Effector CD8-positive, alpha-beta T cell (primary cell): ENCODE data around the gene SPTSSA.
"Not testable (repeated sequence)": the region's sequence is repeated elsewhere in the genome, so short reads cannot be mapped to it uniquely, and the experiment has no call there.

Source experiments
- DNase-seq: peaks from one replicate; lab custom pipeline; 2025; lab: John Stamatoyannopoulos, UW

SPTSSA gene

DNA sequence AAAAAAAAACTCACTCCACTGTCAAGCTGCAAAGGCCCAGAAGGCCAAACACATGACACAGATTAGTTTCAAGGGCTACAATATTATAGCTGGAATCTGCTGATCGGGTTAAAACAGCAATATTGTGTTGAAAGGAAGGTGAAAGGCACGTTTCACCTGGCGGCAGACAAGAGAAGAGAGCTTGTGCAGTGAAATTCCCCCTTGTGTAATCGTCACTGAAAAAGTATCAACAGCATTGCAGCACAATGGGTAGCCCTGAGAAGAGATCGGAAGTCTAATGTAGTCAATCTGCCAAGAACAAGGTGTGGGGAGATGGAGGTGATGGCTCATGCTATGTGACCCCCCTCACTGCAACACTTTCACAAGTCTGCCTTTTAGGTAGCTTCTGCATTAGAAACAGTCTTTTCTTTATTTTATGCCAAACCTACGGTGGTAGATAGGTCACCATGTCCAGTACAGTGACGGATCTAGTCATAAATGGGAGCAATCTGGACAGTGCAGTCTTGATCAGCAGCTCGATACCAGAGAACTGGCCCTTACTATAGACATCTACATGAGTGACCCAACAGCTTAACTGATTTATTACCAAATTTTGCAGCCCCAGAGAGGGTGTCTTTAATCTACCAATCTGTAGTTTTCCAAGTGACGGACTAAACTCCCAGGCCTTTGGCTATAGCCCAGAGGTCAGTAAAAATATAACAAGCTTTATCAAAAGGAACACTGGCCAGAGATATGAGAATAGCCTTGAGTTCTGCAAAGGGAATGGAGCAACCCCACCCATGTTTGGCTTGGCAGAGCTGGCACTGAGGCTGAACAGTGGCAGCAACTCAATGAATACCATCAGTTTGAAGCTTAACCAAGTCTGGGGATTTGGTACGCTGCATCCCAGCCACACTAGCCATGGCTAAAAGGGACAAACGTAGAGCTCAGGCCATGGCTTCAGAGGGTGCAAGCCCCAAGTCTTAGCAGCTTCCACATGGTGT is 35.4 kb downstream of the SPTSSA start:
- no peak for DNase-seq

DNA sequence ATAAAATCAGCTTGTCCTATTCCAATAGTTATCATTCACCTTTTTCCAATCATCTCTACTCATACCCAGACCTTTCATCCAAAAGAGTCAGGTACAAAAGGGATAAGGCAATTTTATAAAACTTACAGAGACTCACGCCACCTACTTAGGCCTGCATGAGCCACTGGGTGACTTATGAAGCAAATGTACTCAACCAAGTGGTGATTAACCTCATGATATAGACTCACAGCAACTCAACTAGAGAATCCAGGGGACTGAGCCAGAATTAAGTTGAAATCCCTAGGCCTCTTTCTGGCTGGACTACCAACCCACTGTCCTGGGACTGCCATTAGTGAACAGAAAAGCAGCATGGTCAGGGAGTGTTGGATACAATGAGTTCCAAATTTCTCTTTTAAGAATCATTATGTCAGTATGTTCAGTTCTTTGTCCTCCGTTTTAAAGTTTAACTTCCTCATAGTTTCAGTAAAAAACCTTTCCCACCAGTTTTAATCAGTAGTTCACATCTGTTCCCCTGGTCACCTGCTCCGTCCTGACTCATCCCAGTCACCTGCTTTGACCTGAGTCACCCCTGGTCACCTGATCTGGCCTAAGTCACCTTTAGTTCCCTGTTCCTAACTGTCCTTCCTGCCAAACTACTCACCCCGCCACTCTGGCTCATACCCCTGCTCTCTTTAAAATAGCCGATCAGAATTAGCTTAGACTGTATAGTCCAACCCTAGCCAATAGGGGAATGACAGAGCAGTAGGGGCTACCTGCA is 36.8 kb downstream of the SPTSSA start:
- no peak for DNase-seq

DNA sequence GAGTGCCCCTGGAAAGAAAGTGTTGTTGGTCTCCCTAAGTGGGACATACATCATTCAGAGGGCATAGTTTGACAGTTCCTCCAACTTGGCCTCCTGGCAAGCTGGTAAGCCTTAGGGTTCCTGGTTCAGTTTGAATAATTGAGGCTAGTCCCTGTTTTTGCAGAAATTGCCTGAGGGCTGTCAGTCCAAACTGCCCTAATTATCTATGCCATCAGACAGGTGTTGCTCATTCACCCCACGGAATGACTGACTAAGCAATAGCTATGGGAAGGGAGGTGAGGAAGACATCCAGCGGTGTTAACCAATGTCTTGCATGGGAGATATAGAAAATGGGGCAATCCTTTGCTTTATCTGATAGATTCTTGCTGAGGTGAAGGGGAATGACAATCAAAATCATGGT is 37.6 kb downstream of the SPTSSA start:
- no peak for DNase-seq

DNA sequence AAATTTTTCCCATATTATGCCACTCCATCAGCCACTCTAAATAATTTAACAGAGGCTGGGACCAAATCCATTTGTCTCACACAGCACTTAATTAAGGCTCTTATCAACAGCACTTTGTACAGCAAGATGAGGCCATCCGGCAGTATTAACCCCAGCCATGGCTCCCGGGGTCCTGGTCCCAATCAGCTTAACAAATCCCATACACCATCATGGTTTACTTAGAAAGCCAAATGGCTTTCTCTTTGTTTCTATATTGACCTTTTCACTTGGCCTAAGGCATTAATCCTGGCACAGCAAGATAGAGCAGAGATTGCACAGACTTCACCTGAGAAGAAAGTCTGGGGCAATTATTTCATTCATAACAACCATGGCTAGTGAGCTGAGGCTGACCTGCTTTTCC is 38.6 kb downstream of the SPTSSA start:
- no peak for DNase-seq

DNA sequence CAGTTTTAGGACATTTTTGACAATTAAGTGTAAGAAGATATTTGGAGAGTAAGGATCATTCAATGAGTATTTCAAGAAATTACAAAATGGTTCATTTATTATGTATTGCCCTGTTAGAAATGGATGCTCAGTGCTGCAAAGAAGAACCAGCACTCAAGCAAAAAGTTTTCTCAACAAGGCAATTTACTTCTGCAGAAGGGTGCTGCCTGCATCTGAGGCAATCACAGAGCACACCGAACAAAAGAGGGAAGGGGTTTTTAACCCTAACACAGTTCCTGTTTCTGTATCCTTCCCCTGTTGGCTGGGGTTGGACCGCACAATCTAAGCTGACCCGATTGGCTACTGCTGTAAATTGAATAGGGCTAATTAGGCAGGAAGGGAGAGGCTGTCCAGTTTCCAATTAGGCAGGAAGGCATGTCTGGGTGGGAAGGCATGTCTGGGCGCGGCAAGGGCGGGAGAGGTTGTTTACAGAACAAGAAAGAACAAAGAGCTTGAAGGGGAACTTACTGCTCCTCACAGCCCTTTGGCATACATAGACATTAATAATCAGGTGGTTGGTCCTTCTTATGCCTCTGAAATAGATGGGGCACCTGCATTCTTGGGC is 41.4 kb downstream of the SPTSSA start:
- DNase-seq, result no peak

DNA sequence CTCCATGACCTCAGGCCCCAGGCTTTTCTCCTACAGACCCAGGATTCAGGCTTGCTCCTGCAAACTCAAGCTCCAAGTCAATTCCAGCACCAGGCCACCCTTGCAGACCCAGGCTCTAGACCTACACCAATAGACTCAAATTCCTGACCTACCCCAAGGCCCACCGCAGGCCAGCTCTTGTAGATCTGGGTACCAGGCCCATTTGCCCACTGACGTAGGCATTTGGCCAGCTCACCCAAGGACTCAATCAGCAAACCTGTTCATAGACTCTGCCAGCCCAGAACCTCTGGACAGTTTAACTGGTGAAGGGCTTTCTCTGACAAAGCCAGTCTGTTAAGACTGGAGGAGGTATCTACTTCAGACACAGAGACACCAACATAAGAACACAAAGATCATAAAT is 52.3 kb downstream of the SPTSSA start:
- DNase-seq, result no peak

DNA sequence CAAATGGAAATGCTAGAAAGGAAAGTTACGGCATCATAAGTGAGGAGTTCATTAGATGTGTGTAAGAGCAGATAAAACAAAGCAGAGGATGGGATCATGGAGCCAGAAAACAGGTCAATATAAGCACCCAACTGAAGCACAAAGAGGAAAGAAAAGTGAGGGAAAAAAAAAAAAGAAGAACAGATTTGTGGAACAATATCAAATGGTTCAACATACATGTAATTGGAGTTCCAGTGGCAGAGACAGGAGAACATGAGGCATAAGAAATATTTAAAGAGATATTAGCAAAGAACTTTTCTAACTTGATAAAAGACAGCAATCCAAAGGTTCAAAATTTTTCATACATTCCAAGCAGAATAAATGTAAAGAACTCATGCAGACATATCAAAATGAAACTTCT is 54.1 kb downstream of the SPTSSA start:
- no peak for DNase-seq

DNA sequence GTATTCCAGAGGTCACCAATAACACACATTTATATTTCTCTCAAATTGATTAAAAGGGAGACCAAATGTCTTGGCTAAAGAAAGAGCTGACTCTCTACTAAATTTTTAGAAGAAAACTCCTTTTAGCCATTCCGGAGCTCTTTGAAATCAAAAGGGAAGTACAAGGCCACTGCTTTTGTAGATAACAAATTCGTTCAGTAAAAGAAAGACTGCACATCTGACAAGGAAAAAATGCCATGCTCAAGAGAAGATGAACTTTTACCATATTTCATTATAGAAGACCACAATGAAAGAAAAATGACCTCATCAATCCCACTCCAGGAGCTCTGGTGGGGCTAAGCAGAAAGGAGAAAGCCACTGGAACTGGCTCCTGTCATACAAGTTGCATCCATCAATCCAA is 57.6 kb downstream of the SPTSSA start:
- no peak for DNase-seq

DNA sequence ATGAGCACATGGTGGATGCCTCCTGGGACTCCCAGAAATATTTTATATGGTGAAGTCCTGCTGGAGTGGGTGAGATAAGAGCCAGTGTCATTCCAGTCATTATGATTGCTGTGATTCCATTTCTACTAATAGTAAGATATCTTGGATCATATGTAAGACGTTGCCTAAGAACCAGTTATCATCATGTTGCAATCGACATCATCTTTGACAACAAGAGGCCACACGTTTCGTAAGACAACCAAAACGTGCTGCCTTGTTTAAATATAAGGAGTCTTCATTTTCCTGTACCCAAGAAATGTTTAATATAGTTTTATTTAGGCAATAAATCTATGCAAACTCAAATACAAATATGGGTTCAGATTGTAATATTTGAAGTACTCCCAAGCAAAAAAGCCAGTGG is 58.4 kb downstream of the SPTSSA start:
- no peak for DNase-seq

DNA sequence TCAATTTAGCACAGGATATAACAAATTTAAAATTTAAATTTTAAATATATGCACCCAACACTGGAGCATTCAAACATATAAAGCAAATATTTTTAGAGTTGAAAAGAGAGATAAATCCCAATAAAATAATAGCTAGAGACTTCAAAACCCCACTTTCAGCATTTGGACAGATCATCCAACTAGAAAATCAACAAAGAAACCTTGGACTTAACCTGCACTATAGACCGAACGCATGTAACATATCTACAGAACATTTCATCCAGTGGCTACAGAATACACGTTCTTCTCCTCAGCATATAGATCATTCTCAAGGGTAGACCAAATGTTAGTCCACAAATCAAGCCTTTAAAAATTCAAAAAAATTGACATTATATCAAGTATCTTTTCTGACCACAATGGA is 64.0 kb downstream of the SPTSSA start:
- no peak for DNase-seq

DNA sequence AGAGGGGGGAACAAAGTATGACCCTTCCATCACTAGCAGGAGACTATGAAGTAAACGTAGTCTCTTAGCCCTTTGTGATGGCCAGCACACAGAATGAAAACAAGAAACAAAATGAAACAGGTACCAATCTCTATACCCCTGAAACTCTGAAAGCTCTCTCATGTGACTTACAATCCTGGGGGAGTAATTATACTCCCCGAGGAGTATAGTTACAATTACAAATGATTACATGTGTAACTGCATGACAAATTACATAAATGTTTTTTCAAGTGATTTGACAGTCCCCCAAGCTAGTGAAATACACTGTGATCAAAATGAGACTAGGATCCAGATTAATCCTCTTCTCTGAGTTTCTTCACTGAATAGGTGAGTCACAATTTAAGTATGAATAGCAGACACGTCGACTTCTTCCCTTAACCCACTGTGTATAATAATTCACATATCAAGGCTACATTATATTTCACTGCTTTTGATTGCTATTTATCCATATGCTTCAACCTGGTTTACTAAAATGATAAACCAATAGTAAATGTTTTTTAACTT is 74.0 kb downstream of the SPTSSA start:
- no peak for DNase-seq

DNA sequence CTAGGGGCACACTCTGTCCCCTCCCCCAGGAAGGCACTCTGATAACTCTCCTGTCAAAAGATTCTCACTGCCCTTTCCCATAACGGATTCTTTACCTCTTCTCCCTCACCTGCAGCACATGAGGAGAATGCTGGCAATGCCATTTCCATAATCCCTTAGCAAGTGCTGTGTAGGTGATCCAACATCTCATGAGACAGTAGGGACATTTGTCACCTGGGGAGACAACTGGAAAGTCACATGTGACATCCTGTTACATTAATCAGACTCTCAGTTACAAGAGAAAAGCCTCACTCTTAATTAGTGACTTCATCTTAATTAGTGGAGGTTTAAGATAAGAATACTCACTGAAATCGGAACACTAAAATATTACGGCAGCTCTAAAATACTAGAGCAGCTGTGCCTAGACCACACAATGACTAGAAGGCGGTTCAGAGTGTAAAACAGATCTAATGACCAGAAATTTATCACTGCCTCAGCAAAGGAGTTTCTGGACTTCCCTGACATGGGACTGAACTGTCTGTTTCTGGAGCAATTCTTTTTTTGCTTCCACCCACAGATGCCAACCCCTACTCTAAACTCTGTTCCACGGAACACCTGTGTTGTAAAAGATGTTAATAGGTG is 75.1 kb downstream of the SPTSSA start:
- no peak for DNase-seq

DNA sequence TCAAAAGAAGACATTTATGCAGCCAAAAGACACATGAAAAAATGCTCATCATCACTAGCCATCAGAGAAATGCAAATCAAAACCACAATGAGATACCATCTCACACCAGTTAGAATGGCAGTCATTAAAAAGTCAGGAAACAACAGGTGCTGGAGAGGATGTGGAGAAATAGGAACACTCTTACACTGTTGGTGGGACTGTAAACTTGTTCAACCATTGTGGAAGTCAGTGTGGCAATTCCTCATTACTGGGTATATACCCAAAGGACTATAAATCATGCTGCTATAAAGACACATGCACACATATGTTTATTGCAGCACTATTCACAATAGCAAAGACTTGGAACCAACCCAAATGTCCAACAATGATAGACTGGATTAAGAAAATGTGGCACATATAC is 76.2 kb downstream of the SPTSSA start:
- not testable (repeated sequence) for DNase-seq

DNA sequence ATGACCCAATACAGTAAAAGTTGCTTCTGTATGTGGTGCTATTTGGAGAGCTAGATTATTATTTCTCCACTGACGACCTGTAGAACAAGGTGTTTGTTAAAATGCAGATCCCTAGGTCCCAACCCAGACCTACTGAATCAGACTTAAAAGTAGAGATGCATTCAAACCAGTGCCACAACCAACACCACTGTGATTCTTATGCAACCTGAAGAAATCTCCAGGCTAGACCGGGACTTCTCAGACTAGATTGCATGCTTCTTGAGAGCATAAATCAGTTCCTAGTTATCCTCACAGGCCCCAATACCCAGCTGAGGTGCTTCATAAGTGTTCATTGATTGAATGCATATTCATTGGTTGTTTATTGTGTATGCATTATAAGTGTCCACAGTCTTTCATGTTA is 78.2 kb downstream of the SPTSSA start:
- no peak for DNase-seq
